ENCODE measurements around the gene ZFTA. TPM values are rescaled to one million over a fixed set of nuclear protein-coding genes. Genes with fewer than 3 reads are reported as not detected.
"Not testable (repeated sequence)": the region's sequence is repeated elsewhere in the genome, so short reads cannot be mapped to it uniquely, and the experiment has no call there.

ZFTA gene
- total RNA-seq, 2 experiments from 2014 or later: 4.1 to 4.3 TPM

- ChIA-PET POLR2A (interaction anchor here (0.6 to 1.0 kb wide), 2 partner anchors 45 to 160 kb away, joined by 3 read pairs; partner anchors contain the start of gene ZFTA), CTCF (interaction anchor here (1.1 kb wide), 1 partner anchor 10 kb away, joined by 3 read pairs; no protein-coding TSS in a partner anchor)
- H3K36me3 Mint-ChIP-seq (ENCODE audit: low read depth): peaks cover 25% of the 10 kb centered on the region
- DNase-seq: no peak
- peak overlapping the region; percentile 78 for H3K4me3 Mint-ChIP-seq
- no peak for ATAC-seq
- H3K27ac Mint-ChIP-seq: no peak overlapping the region
- TF ChIP-seq CTCF (IDR thresholded peaks at IDR 0.05): no peak
- H3K27me3 Mint-ChIP-seq: no peaks in the 10 kb centered on the region
- intact Hi-C loops (cut with micrococcal nuclease): no loop called here
- H3K4me1 Mint-ChIP-seq (ENCODE audit: low read depth): peaks cover 24% of the 10 kb centered on the region
- no peaks in the 10 kb centered on the region for H3K9me3 Mint-ChIP-seq
These were observed 45.8 kb upstream of the ZFTA start for GRCh38 chr11:63814383-63814736.

GRCh38 chr11:63813563-63814382 lies 45.2 kb upstream of the ZFTA start:
- peak; percentile 58 for DNase-seq
- peak overlapping the region; percentile 50 for H3K27ac Mint-ChIP-seq
- no peak for TF ChIP-seq CTCF (IDR thresholded peaks at IDR 0.05)
- ChIA-PET CTCF (interaction anchor here (1.1 kb wide), 1 partner anchor 9 kb away, joined by 3 read pairs; no protein-coding TSS in a partner anchor), POLR2A (interaction anchor here (0.6 to 1.0 kb wide), 2 partner anchors 45 to 161 kb away, joined by 3 read pairs; partner anchors contain the start of gene ZFTA)
- H3K4me3 Mint-ChIP-seq: peak overlapping the region; percentile 78
- peaks cover 24% of the 10 kb centered on the region for H3K4me1 Mint-ChIP-seq (ENCODE audit: low read depth)
- peaks cover 23% of the 10 kb centered on the region for H3K36me3 Mint-ChIP-seq (ENCODE audit: low read depth)
- no peaks in the 10 kb centered on the region for H3K27me3 Mint-ChIP-seq
- peak; percentile 38 for ATAC-seq
- H3K9me3 Mint-ChIP-seq: no peaks in the 10 kb centered on the region
- intact Hi-C loops (cut with micrococcal nuclease): no loop called here

- peaks cover 23% of the 10 kb centered on the region for H3K36me3 Mint-ChIP-seq (ENCODE audit: low read depth)
- H3K4me3 Mint-ChIP-seq: peak within 1 kb of the TSS; percentile 78
- H3K27me3 Mint-ChIP-seq: no peaks in the 10 kb centered on the region
- no peaks in the 10 kb centered on the region for H3K9me3 Mint-ChIP-seq
- intact Hi-C loops (cut with micrococcal nuclease): no loop called here
- no peak for TF ChIP-seq CTCF (IDR thresholded peaks at IDR 0.05)
- ChIA-PET POLR2A (interaction anchor here (1.0 kb wide), 1 partner anchor 44 kb away, joined by 3 read pairs; the partner anchor contains the start of gene ZFTA), CTCF (interaction anchor here (1.0 kb wide), 2 partner anchors 26 to 45 kb away, joined by 3 read pairs; partner anchors contain the start of genes MARK2 and ZFTA)
- DNase-seq: peak; percentile 76
- peaks cover 24% of the 10 kb centered on the region for H3K4me1 Mint-ChIP-seq (ENCODE audit: low read depth)
- ATAC-seq: peak; percentile 93
- peak within 1 kb of the TSS; percentile 50 for H3K27ac Mint-ChIP-seq
These were observed 44.5 kb upstream of the ZFTA start, which contains the start of gene SPINDOC for GRCh38 chr11:63813035-63813562. TSS of gene SPINDOC (plus strand) at chr11:63813456. CDS start at chr11:63813687, 231 bp downstream.

- CTCF ChIA-PET: no interaction called here
- intact Hi-C loops (cut with micrococcal nuclease): no loop called here
- no peaks in the 10 kb centered on the region for H3K9me3 Mint-ChIP-seq
- H3K4me3 Mint-ChIP-seq: peak overlapping the region; percentile 18
- TF ChIP-seq CTCF (IDR thresholded peaks at IDR 0.05): no peak
- peaks cover 13% of the 10 kb centered on the region for H3K36me3 Mint-ChIP-seq (ENCODE audit: low read depth)
- ATAC-seq: no peak
- DNase-seq: no peak
- H3K27ac Mint-ChIP-seq: no peak overlapping the region
- no peaks in the 10 kb centered on the region for H3K27me3 Mint-ChIP-seq
- POLR2A ChIA-PET: interaction anchor here (1.0 kb wide), 1 partner anchor 27 kb away, joined by 4 read pairs; no protein-coding TSS in a partner anchor
- H3K4me1 Mint-ChIP-seq (ENCODE audit: low read depth): peaks cover 24% of the 10 kb centered on the region
These were observed 42.9 kb upstream of the ZFTA start for GRCh38 chr11:63811522-63811921.

GRCh38 chr11:63810383-63810782 lies 41.8 kb upstream of the ZFTA start:
- POLR2A ChIA-PET: interaction anchor here (1.0 kb wide), 1 partner anchor 25 kb away, joined by 4 read pairs; no protein-coding TSS in a partner anchor
- ATAC-seq; H3K36me3 Mint-ChIP-seq (ENCODE audit: low read depth); intact Hi-C loops (cut with micrococcal nuclease); H3K9me3 Mint-ChIP-seq; DNase-seq; H3K27me3 Mint-ChIP-seq; H3K27ac Mint-ChIP-seq; H3K4me3 Mint-ChIP-seq: not testable (repeated sequence)
- peaks cover 19% of the 10 kb centered on the region for H3K4me1 Mint-ChIP-seq (ENCODE audit: low read depth)
- CTCF ChIA-PET: interaction anchor here (0.7 kb wide), 1 partner anchor 27 kb away, joined by 3 read pairs; no protein-coding TSS in a partner anchor

Data from activated CD8-positive, alpha-beta T cell treated with anti-CD3 and anti-CD28 coated beads for 36 hours (primary cell).